Measurements from ENCODE around the gene NOC2L. TPM values are rescaled to one million over a fixed set of nuclear protein-coding genes. Genes with fewer than 3 reads are reported as not detected.
A peak's percentile ranks its signal among the peaks of the same experiment; 100 is the strongest.

NOC2L gene
- total RNA-seq, 1 donor from 2014 or later: 42.5 TPM

DNA sequence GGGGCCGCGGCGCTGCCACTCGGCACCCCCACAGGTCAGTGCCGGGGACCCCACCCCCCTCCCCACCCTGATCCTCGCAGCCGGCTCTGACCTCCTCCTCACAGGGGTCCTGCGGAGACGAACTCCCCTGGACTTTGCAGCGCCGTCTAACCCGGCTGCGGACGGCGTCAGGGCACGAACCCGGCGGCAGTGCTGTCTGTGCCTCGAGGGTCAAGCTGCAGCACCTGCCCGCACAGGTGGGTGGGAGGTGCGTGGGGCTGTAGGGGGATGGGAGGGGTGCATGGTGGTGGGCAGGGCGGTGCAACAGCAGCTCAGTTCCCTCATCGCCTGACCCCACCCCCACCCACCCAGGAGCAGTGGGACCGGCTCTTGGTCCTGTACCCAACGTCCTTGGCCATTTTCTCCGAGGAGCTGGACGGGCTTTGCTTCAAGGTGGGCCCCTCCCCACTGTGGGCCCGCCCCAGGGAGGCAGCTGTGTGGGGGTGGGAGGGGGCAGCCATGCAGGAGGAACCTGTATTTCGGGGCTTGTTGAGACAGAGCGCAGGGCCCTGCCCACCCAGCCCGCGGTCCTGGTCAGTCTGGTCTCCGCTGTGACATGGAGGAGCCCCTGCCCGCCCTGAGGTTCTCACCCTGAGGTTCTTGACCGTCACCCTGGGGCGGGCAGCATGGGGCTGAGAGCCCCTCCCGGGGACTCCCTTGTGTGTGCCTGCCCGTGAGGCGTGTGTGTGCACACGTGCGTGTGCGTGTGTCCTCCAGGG lies 12.1 kb upstream of the NOC2L start:
- H3K36me3 ChIP-seq: no peaks in the 10 kb centered on the region
- no peak for TF ChIP-seq POLR2A (IDR thresholded peaks at IDR 0.05)
- TF ChIP-seq, protein P1, sequence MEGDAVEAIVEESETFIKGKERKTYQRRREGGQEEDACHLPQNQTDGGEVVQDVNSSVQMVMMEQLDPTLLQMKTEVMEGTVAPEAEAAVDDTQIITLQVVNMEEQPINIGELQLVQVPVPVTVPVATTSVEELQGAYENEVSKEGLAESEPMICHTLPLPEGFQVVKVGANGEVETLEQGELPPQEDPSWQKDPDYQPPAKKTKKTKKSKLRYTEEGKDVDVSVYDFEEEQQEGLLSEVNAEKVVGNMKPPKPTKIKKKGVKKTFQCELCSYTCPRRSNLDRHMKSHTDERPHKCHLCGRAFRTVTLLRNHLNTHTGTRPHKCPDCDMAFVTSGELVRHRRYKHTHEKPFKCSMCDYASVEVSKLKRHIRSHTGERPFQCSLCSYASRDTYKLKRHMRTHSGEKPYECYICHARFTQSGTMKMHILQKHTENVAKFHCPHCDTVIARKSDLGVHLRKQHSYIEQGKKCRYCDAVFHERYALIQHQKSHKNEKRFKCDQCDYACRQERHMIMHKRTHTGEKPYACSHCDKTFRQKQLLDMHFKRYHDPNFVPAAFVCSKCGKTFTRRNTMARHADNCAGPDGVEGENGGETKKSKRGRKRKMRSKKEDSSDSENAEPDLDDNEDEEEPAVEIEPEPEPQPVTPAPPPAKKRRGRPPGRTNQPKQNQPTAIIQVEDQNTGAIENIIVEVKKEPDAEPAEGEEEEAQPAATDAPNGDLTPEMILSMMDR (IDR thresholded peaks at IDR 0.05): no peak
- no peak for TF ChIP-seq POLR2AphosphoS5 (IDR thresholded peaks at IDR 0.05; ENCODE audit: insufficient read depth in 1 of 2, low read depth in 1 of 2)
- peaks cover 41% of the 10 kb centered on the region for H3K4me1 ChIP-seq
- no peak overlapping the region for H3K4me3 ChIP-seq
- intact Hi-C loops (cut with DNase I): no loop called here
- peaks cover 4% of the 10 kb centered on the region for H3K27me3 ChIP-seq
- no peak overlapping the region for H3K27ac ChIP-seq
- no peak for DNase-seq (ENCODE audit: extremely low spot score in 2 of 2)
- no peaks in the 10 kb centered on the region for H3K9me3 ChIP-seq

DNA sequence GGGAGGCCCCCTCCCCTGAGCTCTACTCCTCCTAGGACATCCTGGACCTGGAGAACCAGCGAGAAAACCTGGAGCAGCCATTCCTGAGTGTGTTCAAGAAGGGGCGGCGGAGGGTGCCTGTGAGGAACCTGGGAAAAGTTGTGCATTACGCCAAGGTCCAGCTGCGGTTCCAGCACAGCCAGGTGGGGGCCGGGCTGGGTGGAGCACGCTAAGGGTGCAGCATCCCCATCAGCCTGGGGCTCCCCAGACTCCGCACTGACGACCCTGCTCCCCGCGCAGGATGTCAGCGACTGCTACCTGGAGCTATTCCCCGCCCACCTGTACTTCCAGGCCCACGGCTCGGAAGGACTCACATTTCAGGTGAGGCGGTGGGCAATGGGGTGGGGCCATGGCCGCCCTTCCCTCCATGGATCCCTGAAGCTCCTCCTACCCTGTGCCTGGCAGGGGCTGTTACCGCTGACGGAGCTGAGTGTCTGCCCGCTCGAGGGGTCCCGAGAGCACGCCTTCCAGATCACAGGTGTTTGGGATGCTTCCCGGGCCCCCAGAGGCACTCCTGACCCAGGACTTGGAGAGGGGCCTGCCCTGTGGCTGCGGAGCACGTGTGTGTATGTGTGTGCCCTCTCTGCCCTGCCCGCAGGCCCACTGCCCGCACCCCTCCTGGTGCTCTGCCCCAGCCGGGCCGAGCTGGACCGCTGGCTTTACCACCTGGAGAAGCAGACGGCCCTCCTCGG lies 11.4 kb upstream of the NOC2L start:
- Histone ChIP-seq H3K27ac (no peak overlapping the region), H3K4me1 (peaks cover 39% of the 10 kb centered on the region), H3K27me3 (peaks cover 4% of the 10 kb centered on the region), H3K36me3 (no peaks in the 10 kb centered on the region), H3K4me3 (no peak overlapping the region), H3K9me3 (no peaks in the 10 kb centered on the region)
- intact Hi-C loops (cut with DNase I): no loop called here
- DNase-seq (ENCODE audit: extremely low spot score in 2 of 2): no peak
- no peak for TF ChIP-seq POLR2A (IDR thresholded peaks at IDR 0.05)
- TF ChIP-seq, protein P1 (IDR thresholded peaks at IDR 0.05): no peak
- TF ChIP-seq POLR2AphosphoS5 (IDR thresholded peaks at IDR 0.05; ENCODE audit: insufficient read depth in 1 of 2, low read depth in 1 of 2): no peak

DNA sequence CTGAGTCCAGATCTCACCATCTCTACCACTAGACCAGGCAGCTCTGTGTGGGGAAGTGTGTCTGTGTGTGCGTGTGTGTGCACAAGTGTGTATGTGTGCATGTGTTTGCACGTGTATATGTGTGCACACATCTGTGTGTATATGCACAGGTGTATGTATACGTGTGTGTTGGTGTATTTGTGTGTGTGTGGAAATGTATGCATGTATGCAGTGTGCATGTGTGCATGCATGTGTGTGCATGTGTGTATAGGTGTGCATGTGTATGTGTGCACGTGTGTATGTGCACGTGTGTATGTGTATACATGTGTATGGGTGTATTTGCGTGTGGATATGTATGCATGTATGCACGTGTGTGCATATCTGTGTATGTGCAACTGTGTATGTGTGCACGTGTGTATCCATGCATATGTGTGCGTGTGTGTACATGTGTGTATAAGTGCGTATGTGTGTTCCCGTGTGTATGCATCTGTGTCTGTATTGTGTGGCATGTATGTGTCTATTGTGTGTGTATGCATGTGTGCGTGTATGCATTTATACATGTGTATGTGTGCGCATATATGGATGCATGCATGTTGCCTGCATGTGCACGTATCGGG lies 10.3 kb upstream of the NOC2L start:
- H3K27ac ChIP-seq: no peak overlapping the region
- intact Hi-C loops (cut with DNase I): no loop called here
- H3K9me3 ChIP-seq: no peaks in the 10 kb centered on the region
- TF ChIP-seq, protein P1 (IDR thresholded peaks at IDR 0.05): no peak
- TF ChIP-seq POLR2A (IDR thresholded peaks at IDR 0.05) (no peak), POLR2AphosphoS5 (IDR thresholded peaks at IDR 0.05; ENCODE audit: insufficient read depth in 1 of 2, low read depth in 1 of 2) (no peak)
- H3K4me3 ChIP-seq: no peak overlapping the region
- peaks cover 36% of the 10 kb centered on the region for H3K4me1 ChIP-seq
- H3K36me3 ChIP-seq: no peaks in the 10 kb centered on the region
- peaks cover 4% of the 10 kb centered on the region for H3K27me3 ChIP-seq
- no peak for DNase-seq (ENCODE audit: extremely low spot score in 2 of 2)

DNA sequence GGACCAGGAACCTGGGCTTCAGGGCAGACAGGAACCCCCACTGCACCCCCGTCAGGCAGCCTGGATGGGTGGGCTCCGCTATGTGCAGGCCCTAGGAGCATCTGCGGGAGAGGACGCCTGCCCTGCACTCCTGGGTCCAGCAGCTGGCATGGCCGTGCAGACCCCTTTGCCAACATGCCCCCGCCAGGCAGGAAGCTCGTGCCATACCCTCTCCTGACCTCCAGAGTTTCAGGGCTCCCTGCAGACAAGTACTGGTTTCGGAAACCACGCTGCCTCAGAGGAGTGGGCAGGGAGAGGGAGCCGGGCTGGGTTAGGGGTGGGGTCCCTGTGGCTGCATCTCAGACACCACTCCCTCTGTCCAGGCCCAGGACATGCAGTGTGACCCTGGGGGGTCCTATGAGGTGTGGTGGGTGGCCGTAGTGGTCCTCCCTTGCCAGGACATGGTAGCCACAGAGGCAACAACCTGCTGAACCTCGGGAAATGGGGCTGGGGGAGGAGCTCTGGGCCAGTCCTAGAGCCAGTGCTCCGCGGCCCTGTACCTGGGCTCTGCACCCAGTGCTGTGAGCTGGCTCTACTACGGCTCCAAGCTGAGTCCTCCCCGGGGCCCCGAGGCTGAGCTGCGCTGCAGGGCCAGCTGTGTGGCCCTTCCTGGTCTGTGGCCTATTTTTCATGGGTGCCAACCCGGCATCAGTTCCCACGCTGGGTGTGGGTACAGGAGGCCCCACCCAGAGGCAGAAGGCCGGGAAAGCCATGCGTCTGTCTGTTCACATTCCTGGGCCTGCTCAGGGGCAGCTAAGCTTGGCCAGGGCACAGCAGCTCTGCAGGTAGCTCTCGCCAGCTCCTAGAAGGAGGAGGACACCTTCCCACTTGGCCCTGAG lies 8.6 kb upstream of the NOC2L start:
- H3K36me3 ChIP-seq: peaks cover 0 to 4% of the 10 kb centered on the region in 2 donors
- no peaks in the 10 kb centered on the region for H3K27me3 ChIP-seq
- H3K27ac ChIP-seq: no peak overlapping the region
- H3K4me1 ChIP-seq: peaks cover 36% of the 10 kb centered on the region
- intact Hi-C loops (cut with DNase I): no loop called here
- H3K9me3 ChIP-seq: no peaks in the 10 kb centered on the region
- peak overlapping the region; percentile 63 to 75 for H3K4me3 ChIP-seq
- TF ChIP-seq POLR2AphosphoS5 (IDR thresholded peaks at IDR 0.05; ENCODE audit: insufficient read depth in 1 of 2, low read depth in 1 of 2): no peak
- no peak for DNase-seq (ENCODE audit: extremely low spot score in 2 of 2)

Measured in vagina (tissue), 2 donors.